Ascending aorta (tissue), 2 donors: Measurements from ENCODE around the gene USF2. TPM values are rescaled to one million over a fixed set of nuclear protein-coding genes. Genes with fewer than 3 reads are reported as not detected.

ENCODE experiments used
- DNase-seq, 2 donors: peaks; one replicate each; pipeline ENCODE4 v3.0.0-alpha.2; 2019; ENCODE audit warnings: low spot score in 2 of 2
- H3K27ac ChIP-seq, 2 donors: fragments of 200-600 bp; sonication (generic); one replicate each; pipeline ENCODE4 v1.5.1; 2016 to 2017; ENCODE audit warnings: mild to moderate bottlenecking in 1 of 2
- H3K27me3 ChIP-seq: fragments of 200-600 bp; sonication (generic); one replicate; pipeline ENCODE4 v1.5.1; 2017
- H3K36me3 ChIP-seq, 2 donors: fragments of 200-600 bp; sonication (generic); one replicate each; pipeline ENCODE4 v1.5.1; 2016
- H3K4me1 ChIP-seq, 2 donors: fragments of 200-600 bp; sonication (generic); one replicate each; pipeline ENCODE4 v1.5.1; 2016 to 2017; ENCODE audit warnings: mild to moderate bottlenecking in 1 of 2
- H3K4me3 ChIP-seq, 2 donors: fragments of 200-600 bp; sonication (generic); one replicate each; pipeline ENCODE4 v1.5.1; 2016 to 2017; ENCODE audit warnings: mild to moderate bottlenecking in 1 of 2
- H3K9me3 ChIP-seq, 2 donors: fragments of 200-600 bp; sonication (generic); one replicate each; pipeline ENCODE4 v1.5.1; 2016
- intact Hi-C: fragments of 100-400 bp; cut with DNase I; formaldehyde crosslinking; loops from one replicate; pipeline ENCODE4 v1.15.1; 2023
- total RNA-seq: library from RNA; depleted of rRNA; stranded (reverse); fragments of >200 nt; gene quantifications from one replicate; pipeline ENCODE4 v1.1.0, GENCODE V29; 2016
- TF ChIP-seq, protein P1 (sequence below), 3 experiments: fragments of 200-600 bp in 2 of 3; fragments of 450-650 bp in 1 of 3; sonication (generic) in 2 of 3; IDR thresholded peaks; one replicate each; pipeline ENCODE4 v1.5.1; 2016 to 2019; ENCODE audit warnings: antibody characterized with exemption in 3 of 3, mild to moderate bottlenecking in 1 of 3, moderate library complexity in 1 of 3

USF2 gene
- total RNA-seq, 1 donor from 2014 or later, result 116 TPM

DNA sequence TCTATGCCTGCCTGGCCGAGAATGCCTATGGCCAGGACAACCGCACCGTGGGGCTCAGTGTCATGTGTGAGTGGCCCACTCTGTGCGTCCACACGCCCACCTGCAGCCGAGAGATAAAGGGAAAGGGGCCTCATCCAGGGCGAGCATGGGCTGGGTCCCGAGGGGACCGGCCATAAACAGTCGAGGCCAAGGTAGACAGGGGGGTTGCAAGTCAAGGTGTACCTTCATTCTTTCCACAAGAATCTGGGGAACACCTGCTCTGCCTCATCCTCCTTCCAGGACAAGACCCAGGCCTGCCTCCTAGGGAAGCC, 31.5 kb downstream of the USF2 start:
- no peak overlapping the region for H3K4me3 ChIP-seq
- TF ChIP-seq, protein P1, sequence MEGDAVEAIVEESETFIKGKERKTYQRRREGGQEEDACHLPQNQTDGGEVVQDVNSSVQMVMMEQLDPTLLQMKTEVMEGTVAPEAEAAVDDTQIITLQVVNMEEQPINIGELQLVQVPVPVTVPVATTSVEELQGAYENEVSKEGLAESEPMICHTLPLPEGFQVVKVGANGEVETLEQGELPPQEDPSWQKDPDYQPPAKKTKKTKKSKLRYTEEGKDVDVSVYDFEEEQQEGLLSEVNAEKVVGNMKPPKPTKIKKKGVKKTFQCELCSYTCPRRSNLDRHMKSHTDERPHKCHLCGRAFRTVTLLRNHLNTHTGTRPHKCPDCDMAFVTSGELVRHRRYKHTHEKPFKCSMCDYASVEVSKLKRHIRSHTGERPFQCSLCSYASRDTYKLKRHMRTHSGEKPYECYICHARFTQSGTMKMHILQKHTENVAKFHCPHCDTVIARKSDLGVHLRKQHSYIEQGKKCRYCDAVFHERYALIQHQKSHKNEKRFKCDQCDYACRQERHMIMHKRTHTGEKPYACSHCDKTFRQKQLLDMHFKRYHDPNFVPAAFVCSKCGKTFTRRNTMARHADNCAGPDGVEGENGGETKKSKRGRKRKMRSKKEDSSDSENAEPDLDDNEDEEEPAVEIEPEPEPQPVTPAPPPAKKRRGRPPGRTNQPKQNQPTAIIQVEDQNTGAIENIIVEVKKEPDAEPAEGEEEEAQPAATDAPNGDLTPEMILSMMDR (IDR thresholded peaks at IDR 0.05), result no peak
- H3K27me3 ChIP-seq, result no peaks in the 10 kb centered on the region
- no peaks in the 10 kb centered on the region for H3K36me3 ChIP-seq
- DNase-seq, result no peak
- H3K9me3 ChIP-seq, result no peaks in the 10 kb centered on the region
- no peaks in the 10 kb centered on the region for H3K4me1 ChIP-seq
- H3K27ac ChIP-seq, result no peak overlapping the region
- intact Hi-C loops, result no loop called here

GRCh38 chr19:35301961-35302360, 33.2 kb downstream of the USF2 start:
- Histone ChIP-seq H3K27ac (no peak overlapping the region), H3K4me3 (no peak overlapping the region), H3K9me3 (no peaks in the 10 kb centered on the region), H3K4me1 (no peaks in the 10 kb centered on the region), H3K36me3 (no peaks in the 10 kb centered on the region), H3K27me3 (no peaks in the 10 kb centered on the region)
- intact Hi-C loops, result no loop called here
- no peak for DNase-seq
- TF ChIP-seq, protein P1 (IDR thresholded peaks at IDR 0.05), result no peak

DNA sequence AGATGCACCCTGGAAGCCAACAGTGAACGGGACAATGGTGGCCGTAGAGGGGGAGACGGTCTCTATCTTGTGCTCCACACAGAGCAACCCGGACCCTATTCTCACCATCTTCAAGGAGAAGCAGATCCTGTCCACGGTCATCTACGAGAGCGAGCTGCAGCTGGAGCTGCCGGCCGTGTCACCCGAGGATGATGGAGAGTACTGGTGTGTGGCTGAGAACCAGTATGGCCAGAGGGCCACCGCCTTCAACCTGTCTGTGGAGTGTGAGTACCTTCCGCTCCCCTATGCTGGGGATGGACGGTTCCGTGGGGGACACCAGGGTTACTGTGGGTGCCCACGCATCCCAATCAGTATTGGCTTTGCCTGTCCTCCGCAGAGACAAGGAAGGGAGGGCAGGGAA, 33.7 kb downstream of the USF2 start:
- Histone ChIP-seq H3K27me3 (no peaks in the 10 kb centered on the region), H3K4me3 (no peak overlapping the region), H3K9me3 (no peaks in the 10 kb centered on the region), H3K4me1 (no peaks in the 10 kb centered on the region), H3K27ac (no peak overlapping the region), H3K36me3 (no peaks in the 10 kb centered on the region)
- intact Hi-C loops, result no loop called here
- DNase-seq, result no peak
- TF ChIP-seq, protein P1 (IDR thresholded peaks at IDR 0.05), result no peak

DNA sequence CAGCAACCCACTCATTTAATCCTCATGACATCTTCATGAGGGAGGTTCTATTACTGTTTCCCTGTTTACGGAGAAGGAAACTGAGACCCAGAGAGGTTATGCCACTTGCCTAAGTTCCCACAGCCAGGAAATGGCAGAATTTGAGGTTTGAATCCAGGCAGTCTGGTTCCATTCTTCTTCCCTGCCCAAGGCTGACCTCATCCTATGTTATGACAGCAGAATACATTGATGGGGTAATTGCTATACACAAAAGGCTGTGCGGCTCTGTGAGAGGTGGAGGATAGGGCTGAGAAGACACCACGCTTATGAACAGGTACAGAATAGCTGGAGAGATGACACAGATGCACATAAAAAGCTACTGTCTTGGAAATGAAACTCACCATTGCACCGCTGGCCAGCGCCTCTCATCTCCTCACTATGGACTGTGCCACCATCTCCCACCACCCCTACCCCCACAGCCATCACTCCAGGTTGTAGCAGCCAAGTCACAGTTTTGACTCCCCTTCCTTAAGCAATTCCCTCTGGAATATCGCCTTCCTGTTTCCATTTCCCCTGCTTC, 34.7 kb downstream of the USF2 start:
- Histone ChIP-seq H3K27me3 (no peaks in the 10 kb centered on the region), H3K4me3 (no peak overlapping the region), H3K4me1 (no peaks in the 10 kb centered on the region), H3K36me3 (no peaks in the 10 kb centered on the region), H3K27ac (no peak overlapping the region), H3K9me3 (no peaks in the 10 kb centered on the region)
- intact Hi-C loops, result no loop called here
- DNase-seq, result no peak
- TF ChIP-seq, protein P1 (IDR thresholded peaks at IDR 0.05), result no peak

- no peak overlapping the region for H3K27ac ChIP-seq
- TF ChIP-seq, protein P1 (IDR thresholded peaks at IDR 0.05), result no peak
- intact Hi-C loops, result no loop called here
- no peaks in the 10 kb centered on the region for H3K36me3 ChIP-seq
- H3K9me3 ChIP-seq, result no peaks in the 10 kb centered on the region
- H3K4me3 ChIP-seq, result no peak overlapping the region
- H3K27me3 ChIP-seq, result no peaks in the 10 kb centered on the region
- no peak for DNase-seq
- no peaks in the 10 kb centered on the region for H3K4me1 ChIP-seq
Observed at GRCh38 chr19:35304036-35304435, 35.3 kb downstream of the USF2 start.

- H3K27ac ChIP-seq, result no peak overlapping the region
- no peaks in the 10 kb centered on the region for H3K27me3 ChIP-seq
- H3K36me3 ChIP-seq, result no peaks in the 10 kb centered on the region
- H3K4me3 ChIP-seq, result no peak overlapping the region
- DNase-seq, result no peak
- no peaks in the 10 kb centered on the region for H3K9me3 ChIP-seq
- TF ChIP-seq, protein P1 (IDR thresholded peaks at IDR 0.05), result no peak
- no peaks in the 10 kb centered on the region for H3K4me1 ChIP-seq
- intact Hi-C loops, result no loop called here
Observed at GRCh38 chr19:35305181-35305580, 36.4 kb downstream of the USF2 start.
